Trophoblast cell (in vitro differentiated cells and primary cell): ENCODE measurements around the gene CORO6.
A peak's percentile ranks its signal among the peaks of the same experiment; 100 is the strongest.

ENCODE experiments used
- DNase-seq, 2 donors: peaks; one replicate each; pipeline ENCODE4 v3.0.0-alpha.2; 2016
- H2AFZ ChIP-seq: 2 replicates; pipeline ENCODE4 v1.6.1; 2013; ENCODE audit warnings: low read length, moderate library complexity, mild to moderate bottlenecking; ENCODE audit not compliant: insufficient read depth, poor library complexity
- H2AK5ac ChIP-seq: 2 replicates; pipeline ENCODE4 v1.6.1; 2013; ENCODE audit warnings: mild to moderate bottlenecking, low read length
- H2BK120ac ChIP-seq: 2 replicates; pipeline ENCODE4 v1.6.1; 2013; ENCODE audit warnings: low read length, mild to moderate bottlenecking, moderate library complexity; ENCODE audit not compliant: insufficient read depth, poor library complexity
- H2BK12ac ChIP-seq: 2 replicates; pipeline ENCODE4 v1.6.1; 2013; ENCODE audit warnings: mild to moderate bottlenecking, low read length, moderate library complexity
- H2BK5ac ChIP-seq: 2 replicates; pipeline ENCODE4 v1.6.1; 2013; ENCODE audit warnings: low read length, low read depth, moderate library complexity, mild to moderate bottlenecking; ENCODE audit not compliant: poor library complexity
- H3K14ac ChIP-seq: 2 replicates; pipeline ENCODE4 v1.6.1; 2013; ENCODE audit warnings: mild to moderate bottlenecking, low read length
- H3K18ac ChIP-seq: 2 replicates; pipeline ENCODE4 v1.6.1; 2013; ENCODE audit warnings: mild to moderate bottlenecking, low read length
- H3K23ac ChIP-seq: 2 replicates; pipeline ENCODE4 v1.6.1; 2013; ENCODE audit warnings: low read length
- H3K27ac ChIP-seq: 2 replicates; pipeline ENCODE4 v1.5.1; 2013; ENCODE audit warnings: low read depth, mild to moderate bottlenecking, inconsistent platforms, low read length, moderate library complexity
- H3K27me3 ChIP-seq: 2 replicates; pipeline ENCODE4 v1.6.1; 2013; ENCODE audit warnings: inconsistent platforms, mild to moderate bottlenecking, low read length, moderate library complexity; ENCODE audit not compliant: insufficient read depth
- H3K36me3 ChIP-seq, 2 experiments: 1 replicate in 1 of 2; 2 replicates in 1 of 2; pipeline ENCODE4 v1.6.1; 2013; ENCODE audit warnings: low read length in 2 of 2, mild to moderate bottlenecking in 2 of 2, moderate library complexity in 1 of 2; ENCODE audit not compliant: insufficient read depth in 2 of 2, control insufficient read depth in 1 of 2
- H3K4ac ChIP-seq: 2 replicates; pipeline ENCODE4 v1.6.1; 2013; ENCODE audit warnings: low read depth, mild to moderate bottlenecking, low read length, moderate library complexity
- H3K4me1 ChIP-seq, 2 experiments: 1 replicate in 1 of 2; 2 replicates in 1 of 2; pipeline ENCODE4 v1.6.1; 2013; ENCODE audit warnings: low read length in 2 of 2, mild to moderate bottlenecking in 2 of 2, moderate library complexity in 1 of 2; ENCODE audit not compliant: insufficient read depth in 2 of 2, control insufficient read depth in 1 of 2
- H3K4me2 ChIP-seq: 2 replicates; pipeline ENCODE4 v1.6.1; 2013; ENCODE audit warnings: inconsistent platforms, mild to moderate bottlenecking, low read length, moderate library complexity
- H3K4me3 ChIP-seq: 2 replicates; pipeline ENCODE4 v1.5.1; 2013; ENCODE audit warnings: mild to moderate bottlenecking, low read depth, low read length, inconsistent platforms
- H3K79me1 ChIP-seq: one replicate; pipeline ENCODE4 v1.6.1; 2013; ENCODE audit warnings: low read length
- H3K79me2 ChIP-seq: 2 replicates; pipeline ENCODE4 v1.6.1; 2013; ENCODE audit warnings: low read length, mild to moderate bottlenecking; ENCODE audit not compliant: control insufficient read depth, insufficient read depth, poor library complexity
- H3K9ac ChIP-seq: 2 replicates; pipeline ENCODE4 v1.6.1; 2013; ENCODE audit warnings: mild to moderate bottlenecking, low read length
- H3K9me3 ChIP-seq: 2 replicates; pipeline ENCODE4 v1.6.1; 2013; ENCODE audit warnings: low read depth, mild to moderate bottlenecking, control low read depth, inconsistent platforms, low read length; ENCODE audit not compliant: insufficient read depth
- H4K12ac ChIP-seq: 2 replicates; pipeline ENCODE4 v1.6.1; 2013; ENCODE audit warnings: low read depth, mild to moderate bottlenecking, low read length, moderate library complexity
- H4K8ac ChIP-seq: 2 replicates; pipeline ENCODE4 v1.6.1; 2013; ENCODE audit warnings: low read depth, mild to moderate bottlenecking, low read length, moderate library complexity
- H4K91ac ChIP-seq: one replicate; pipeline ENCODE4 v1.6.1; 2013; ENCODE audit warnings: low read depth, mild to moderate bottlenecking, low read length, moderate library complexity
- WGBS: extraction: QIAGEN DNeasy Blood & Tissue Kit; methylation state at CpG from one replicate; pipeline ENCODE4 v1.1.7; 2013; ENCODE audit warnings: missing lambda C conversion rate; ENCODE audit not compliant: insufficient read length, insufficient coverage; ENCODE audit errors: extremely low coverage; 5-methylcytosine and 5-hydroxymethylcytosine counted together

The CORO6 gene

DNA sequence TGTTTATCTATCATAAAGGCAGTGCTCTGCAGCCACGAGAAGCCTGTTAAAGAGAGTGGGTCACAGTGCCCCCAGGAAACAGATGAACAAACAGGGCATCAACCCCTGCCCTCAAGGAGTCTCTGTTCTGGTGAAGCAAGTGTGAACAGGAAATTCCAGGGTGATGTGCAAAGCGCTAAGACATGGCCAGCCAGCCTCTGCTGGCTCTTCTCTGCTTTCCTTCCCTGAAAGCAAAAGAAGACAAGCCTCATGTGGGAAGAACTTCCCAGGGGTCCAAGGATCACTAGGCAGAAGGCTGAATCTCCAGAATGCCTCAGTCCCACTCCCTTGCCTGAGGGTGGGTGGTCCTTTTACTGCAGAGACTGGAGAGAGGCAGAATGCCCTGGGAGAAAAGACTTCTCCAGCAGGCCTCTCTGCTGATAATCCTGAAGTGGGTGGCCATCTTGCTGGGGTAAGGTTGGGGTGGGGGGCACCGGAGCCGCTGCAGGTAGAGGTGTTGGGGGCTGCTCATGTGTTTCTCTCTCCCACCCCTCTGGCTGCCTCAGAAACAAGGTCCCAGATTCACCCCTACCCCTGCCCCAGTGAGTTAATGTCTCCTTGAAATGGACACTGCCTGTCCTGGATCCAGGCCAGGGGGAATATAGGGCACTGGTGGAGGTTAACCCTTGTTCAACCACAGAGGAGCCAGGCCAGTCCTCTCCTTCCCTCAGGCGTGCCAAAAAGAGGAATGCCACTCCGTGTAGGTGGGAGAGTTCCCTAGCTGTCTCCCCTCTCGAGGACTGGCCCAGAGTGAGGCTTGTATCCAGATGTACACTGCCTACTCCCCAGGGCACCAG is 27.4 kb downstream of the CORO6 start:
- no peak overlapping the region for H3K18ac ChIP-seq
- no peak overlapping the region for H2BK5ac ChIP-seq
- H4K8ac ChIP-seq: no peak overlapping the region
- H3K14ac ChIP-seq: no peak overlapping the region
- no peak overlapping the region for H2BK120ac ChIP-seq
- H3K79me2 ChIP-seq: no peaks in the 10 kb centered on the region
- H4K12ac ChIP-seq: no peak overlapping the region
- no peaks in the 10 kb centered on the region for H3K9me3 ChIP-seq
- H3K79me1 ChIP-seq: peaks cover 2% of the 10 kb centered on the region
- H3K4me3 ChIP-seq: no peak overlapping the region
- peaks cover 20 to 21% of the 10 kb centered on the region in 2 experiments for H3K4me1 ChIP-seq
- no peak overlapping the region for H3K27ac ChIP-seq
- H2AFZ ChIP-seq: no peak overlapping the region
- no peak overlapping the region for H4K91ac ChIP-seq
- H3K4ac ChIP-seq: no peak overlapping the region
- no CpG with 5 or more reads among the region's 7 CpGs for WGBS
- peaks cover 9% of the 10 kb centered on the region for H3K27me3 ChIP-seq
- H3K23ac ChIP-seq: no peak overlapping the region
- no peak overlapping the region for H3K4me2 ChIP-seq
- H3K9ac ChIP-seq: no peak overlapping the region
- no peak overlapping the region for H2BK12ac ChIP-seq
- no peak for DNase-seq
- no peaks in the 10 kb centered on the region for H3K36me3 ChIP-seq
- no peak overlapping the region for H2AK5ac ChIP-seq

GRCh38 chr17:29594519-29595090 is 28.1 kb downstream of the CORO6 start:
- H3K4me3 ChIP-seq: no peak overlapping the region
- H3K4me1 ChIP-seq: peaks cover 26 to 28% of the 10 kb centered on the region in 2 experiments
- peak; percentile 59 to 79 for DNase-seq
- H3K36me3 ChIP-seq: no peaks in the 10 kb centered on the region
- H3K27me3 ChIP-seq: peaks cover 9% of the 10 kb centered on the region
- peaks cover 2% of the 10 kb centered on the region for H3K79me2 ChIP-seq
- H3K4me2 ChIP-seq: no peak overlapping the region
- no peak overlapping the region for H3K9ac ChIP-seq
- H3K79me1 ChIP-seq: peaks cover 5% of the 10 kb centered on the region
- H3K4ac ChIP-seq: no peak overlapping the region
- no peak overlapping the region for H4K91ac ChIP-seq
- no peak overlapping the region for H4K8ac ChIP-seq
- H2AFZ ChIP-seq: no peak overlapping the region
- H2BK5ac ChIP-seq: no peak overlapping the region
- no peak overlapping the region for H3K14ac ChIP-seq
- no peak overlapping the region for H3K18ac ChIP-seq
- no peaks in the 10 kb centered on the region for H3K9me3 ChIP-seq
- H3K27ac ChIP-seq: no peak overlapping the region
- H2AK5ac ChIP-seq: no peak overlapping the region
- H2BK12ac ChIP-seq: no peak overlapping the region
- no peak overlapping the region for H3K23ac ChIP-seq
- H2BK120ac ChIP-seq: no peak overlapping the region
- WGBS: no CpG with 5 or more reads among the region's 11 CpGs
- no peak overlapping the region for H4K12ac ChIP-seq

DNA sequence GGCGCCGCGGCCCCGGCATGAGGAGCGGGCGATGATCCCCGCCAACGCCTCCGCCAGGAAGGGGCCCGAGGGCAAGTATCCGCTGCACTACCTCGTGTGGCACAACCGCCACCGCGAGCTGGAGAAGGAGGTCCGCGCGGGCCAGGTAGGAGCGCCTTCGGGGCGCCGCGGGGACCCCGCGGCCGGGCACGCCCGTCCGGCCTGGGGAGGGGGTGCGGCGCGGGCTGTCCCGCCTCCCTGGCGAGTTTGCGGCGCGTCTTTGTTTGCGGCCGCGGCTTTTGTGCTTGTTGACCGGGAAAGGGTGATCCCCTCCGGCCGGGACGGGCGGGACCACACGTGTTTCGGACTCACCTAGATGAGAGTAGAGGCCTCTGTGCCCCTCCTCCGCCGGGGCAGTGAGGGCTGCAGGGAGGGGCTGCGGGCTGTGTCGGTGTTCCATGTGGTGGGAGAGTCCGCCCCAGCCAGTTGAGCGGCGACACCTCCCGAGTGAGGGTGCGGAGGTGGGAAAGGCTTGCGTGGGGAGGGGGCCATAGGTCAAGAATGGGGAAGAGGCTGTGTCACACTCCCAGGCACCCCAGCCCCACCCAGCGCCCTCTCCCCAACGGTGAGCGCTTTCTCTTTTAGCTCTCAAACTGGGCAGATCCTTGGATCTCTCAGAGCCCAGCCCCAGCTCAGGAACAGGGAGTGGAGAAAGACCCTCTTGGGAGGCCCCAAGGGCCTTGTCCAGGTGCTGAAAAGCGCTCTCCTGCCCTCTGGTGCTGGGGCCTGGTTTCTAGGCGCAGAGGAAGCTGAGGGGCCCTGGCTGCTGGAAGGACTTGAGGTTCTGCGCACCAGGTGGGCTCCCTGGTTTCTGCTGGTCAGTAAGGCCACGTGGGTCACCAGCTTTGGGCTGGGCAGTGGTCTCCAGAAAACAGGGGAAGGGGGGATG is 28.9 kb downstream of the CORO6 start:
- peaks cover 26 to 28% of the 10 kb centered on the region in 2 experiments for H3K4me1 ChIP-seq
- H3K4me2 ChIP-seq: peak overlapping the region; percentile 82
- H2BK12ac ChIP-seq: no peak overlapping the region
- H3K27me3 ChIP-seq: peaks cover 9% of the 10 kb centered on the region
- H3K36me3 ChIP-seq: no peaks in the 10 kb centered on the region
- no peak overlapping the region for H4K8ac ChIP-seq
- H2BK5ac ChIP-seq: no peak overlapping the region
- H3K18ac ChIP-seq: no peak overlapping the region
- H3K14ac ChIP-seq: no peak overlapping the region
- DNase-seq: peak in 1 of 2 donors; percentile 42
- H3K27ac ChIP-seq: no peak overlapping the region
- peaks cover 2% of the 10 kb centered on the region for H3K79me2 ChIP-seq
- H3K79me1 ChIP-seq: peaks cover 5% of the 10 kb centered on the region
- H2AK5ac ChIP-seq: no peak overlapping the region
- no peak overlapping the region for H4K12ac ChIP-seq
- no peak overlapping the region for H2BK120ac ChIP-seq
- peak overlapping the region; percentile 54 for H3K4me3 ChIP-seq
- H3K9ac ChIP-seq: no peak overlapping the region
- H2AFZ ChIP-seq: peak overlapping the region; percentile 6
- no CpG with 5 or more reads among the region's 64 CpGs for WGBS
- no peak overlapping the region for H4K91ac ChIP-seq
- H3K9me3 ChIP-seq: no peaks in the 10 kb centered on the region
- H3K23ac ChIP-seq: no peak overlapping the region
- no peak overlapping the region for H3K4ac ChIP-seq

GRCh38 chr17:29592850-29593551 is 29.7 kb downstream of the CORO6 start, which contains the start of gene ANKRD13B:
ANKRD13B (plus strand) TSS chr17:29593132; CDS start chr17:29593622, 490 bp downstream.
- Histone ChIP-seq H2AK5ac (no peak within 1 kb of the TSS), H3K79me2 (peaks cover 9% of the 10 kb centered on the region), H2BK5ac (no peak within 1 kb of the TSS), H3K4me2 (peak within 1 kb of the TSS; percentile 89), H3K4me1 (peaks cover 33 to 36% of the 10 kb centered on the region in 2 experiments), H4K91ac (no peak within 1 kb of the TSS), H3K14ac (no peak within 1 kb of the TSS), H2AFZ (peak within 1 kb of the TSS; percentile 6), H3K79me1 (peaks cover 7% of the 10 kb centered on the region), H3K18ac (no peak within 1 kb of the TSS), H3K9me3 (no peaks in the 10 kb centered on the region), H2BK120ac (no peak within 1 kb of the TSS), H3K27ac (no peak within 1 kb of the TSS), H4K8ac (no peak within 1 kb of the TSS), H3K36me3 (no peaks in the 10 kb centered on the region), H3K27me3 (peaks cover 9% of the 10 kb centered on the region), H2BK12ac (no peak within 1 kb of the TSS), H4K12ac (no peak within 1 kb of the TSS), H3K9ac (no peak within 1 kb of the TSS), H3K23ac (no peak within 1 kb of the TSS), H3K4ac (no peak within 1 kb of the TSS), H3K4me3 (peak within 1 kb of the TSS; percentile 69)
- peak in 1 of 2 donors; percentile 47 for DNase-seq
- no CpG with 5 or more reads among the region's 96 CpGs for WGBS
